Endothelial cell (in vitro differentiated cells): ENCODE measurements around the gene SND1. TPM values are rescaled to one million over a fixed set of nuclear protein-coding genes. Genes with fewer than 3 reads are reported as not detected.
A peak's percentile ranks its signal among the peaks of the same experiment; 100 is the strongest.

Experiments used
- DNase-seq: peaks from one replicate; pipeline ENCODE4 v3.0.0; 2021; ENCODE audit warnings: low spot score
- H3K27ac Mint-ChIP-seq: one replicate; pipeline ENCODE4 v1.8.0; 2021; ENCODE audit warnings: mixed read lengths, inconsistent platforms; ENCODE audit not compliant: unreplicated experiment
- H3K27me3 Mint-ChIP-seq: one replicate; pipeline ENCODE4 v1.8.0; 2021; ENCODE audit warnings: mild to moderate bottlenecking, moderate library complexity, mixed read lengths, inconsistent platforms; ENCODE audit not compliant: unreplicated experiment
- H3K36me3 Mint-ChIP-seq: one replicate; pipeline ENCODE4 v1.8.0; 2021; ENCODE audit warnings: mild to moderate bottlenecking, low read depth, mixed read lengths, inconsistent platforms; ENCODE audit not compliant: unreplicated experiment
- H3K4me1 Mint-ChIP-seq: one replicate; pipeline ENCODE4 v1.8.0; 2021; ENCODE audit warnings: mild to moderate bottlenecking, mixed read lengths, inconsistent platforms; ENCODE audit not compliant: unreplicated experiment
- H3K4me3 Mint-ChIP-seq: one replicate; pipeline ENCODE4 v1.8.0; 2021; ENCODE audit warnings: mild to moderate bottlenecking, mixed read lengths, inconsistent platforms; ENCODE audit not compliant: unreplicated experiment
- H3K9me3 Mint-ChIP-seq: one replicate; pipeline ENCODE4 v1.8.0; 2021; ENCODE audit warnings: mixed read lengths, inconsistent platforms; ENCODE audit not compliant: unreplicated experiment
- CTCF ChIP-seq: fragments of 200-600 bp; sonication (generic); IDR thresholded peaks from one replicate; pipeline ENCODE4 v1.5.0; 2021; ENCODE audit warnings: antibody characterized with exemption; ENCODE audit not compliant: unreplicated experiment
- total RNA-seq: library from RNA; stranded (reverse); fragmentation: NEBNext Ultra II Directional; extraction: Animal tissue kit (Norgen Biotek cat#: 25700); gene quantifications from one replicate; pipeline ENCODE4 v1.2.1, GENCODE V29; 2021; ENCODE audit not compliant: unreplicated experiment

SND1 gene
- total RNA-seq, 1 donor from 2014 or later = 375 TPM

- H3K9me3 Mint-ChIP-seq = no peaks in the 10 kb centered on the region
- no peak overlapping the region for H3K27ac Mint-ChIP-seq
- H3K27me3 Mint-ChIP-seq = peaks cover 1% of the 10 kb centered on the region
- no peak for DNase-seq
- H3K36me3 Mint-ChIP-seq = peaks cover 9% of the 10 kb centered on the region
- peaks cover 66% of the 10 kb centered on the region for H3K4me1 Mint-ChIP-seq
- TF ChIP-seq CTCF = no peak
- H3K4me3 Mint-ChIP-seq = no peak overlapping the region
Measured at GRCh38 chr7:127905021-127905420, 253.0 kb downstream of the SND1 start.

GRCh38 chr7:127905491-127906330, 253.7 kb downstream of the SND1 start:
- Mint-ChIP-seq H3K36me3 (peaks cover 9% of the 10 kb centered on the region), H3K4me1 (peaks cover 59% of the 10 kb centered on the region), H3K27me3 (peaks cover 1% of the 10 kb centered on the region), H3K4me3 (no peak overlapping the region), H3K9me3 (no peaks in the 10 kb centered on the region), H3K27ac (peak overlapping the region; percentile 11)
- no peak for DNase-seq
- no peak for TF ChIP-seq CTCF

- Mint-ChIP-seq H3K36me3 (peaks cover 9% of the 10 kb centered on the region), H3K9me3 (no peaks in the 10 kb centered on the region), H3K27me3 (peaks cover 3% of the 10 kb centered on the region), H3K4me3 (no peak overlapping the region), H3K4me1 (peaks cover 44% of the 10 kb centered on the region), H3K27ac (peak overlapping the region; percentile 34)
- no peak for DNase-seq
- no peak for TF ChIP-seq CTCF
Measured at GRCh38 chr7:127907110-127908040, 255.4 kb downstream of the SND1 start.

- no peak for TF ChIP-seq CTCF
- no peaks in the 10 kb centered on the region for H3K9me3 Mint-ChIP-seq
- peaks cover 49% of the 10 kb centered on the region for H3K4me1 Mint-ChIP-seq
- H3K27ac Mint-ChIP-seq = no peak overlapping the region
- no peak for DNase-seq
- H3K36me3 Mint-ChIP-seq = peaks cover 9% of the 10 kb centered on the region
- no peak overlapping the region for H3K4me3 Mint-ChIP-seq
- H3K27me3 Mint-ChIP-seq = peaks cover 3% of the 10 kb centered on the region
Measured at GRCh38 chr7:127908430-127909258, 256.6 kb downstream of the SND1 start.
